HG02938 (cell line): ENCODE results near the gene UEVLD.

Source experiments
- ATAC-seq: cut with Tn5 transposase; IDR thresholded peaks from one replicate; pipeline ENCODE4 v1.9.1; 2021; ENCODE audit warnings: mild to moderate bottlenecking, moderate library complexity; ENCODE audit not compliant: unreplicated experiment

Gene UEVLD

GRCh38 chr11:18502352-18502751 is 86.2 kb downstream of the UEVLD start:
- no peak for ATAC-seq

GRCh38 chr11:18501629-18502028 is 86.9 kb downstream of the UEVLD start:
- no peak for ATAC-seq

DNA sequence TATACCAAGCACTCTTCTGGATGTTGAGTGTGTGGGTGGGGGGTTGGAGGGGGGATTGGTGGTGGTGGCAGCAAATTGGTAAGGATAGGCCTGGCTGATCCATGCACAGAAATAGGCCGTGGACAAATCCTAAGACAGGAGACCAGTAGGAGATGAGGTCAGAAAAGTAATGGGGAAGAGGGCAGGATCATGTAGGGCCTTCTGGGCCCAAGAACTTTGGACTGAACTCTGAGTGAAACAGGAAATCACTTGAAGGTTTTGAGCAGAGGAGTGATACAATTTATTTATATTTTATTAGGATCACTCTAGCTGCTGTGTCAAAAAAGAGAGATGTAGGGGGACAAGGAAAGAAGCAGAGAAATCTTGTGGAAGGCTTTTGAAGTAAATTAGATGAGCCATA is 90.5 kb downstream of the UEVLD start:
- ATAC-seq, result no peak

- no peak for ATAC-seq
Measured at GRCh38 chr11:18495703-18496102, 92.8 kb downstream of the UEVLD start.

DNA sequence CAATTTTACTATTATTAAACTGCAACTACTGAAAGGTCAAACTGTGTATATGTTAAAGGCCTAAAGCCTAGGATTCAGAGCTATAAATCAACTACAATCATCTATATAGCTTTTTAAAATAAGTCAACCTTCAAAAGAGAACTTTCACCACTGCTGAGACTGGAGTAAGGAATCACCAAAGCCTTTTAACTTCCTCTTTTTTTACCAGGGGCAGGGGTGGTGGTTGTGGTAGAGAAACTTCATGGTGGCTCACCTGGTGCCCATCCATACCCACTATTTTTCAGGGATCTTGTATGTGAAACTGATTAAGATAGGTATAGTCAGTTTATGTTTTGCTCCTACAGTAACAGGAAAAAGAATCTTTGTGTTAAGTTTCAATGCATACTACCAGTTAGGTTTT is 93.3 kb downstream of the UEVLD start:
- ATAC-seq, result no peak

DNA sequence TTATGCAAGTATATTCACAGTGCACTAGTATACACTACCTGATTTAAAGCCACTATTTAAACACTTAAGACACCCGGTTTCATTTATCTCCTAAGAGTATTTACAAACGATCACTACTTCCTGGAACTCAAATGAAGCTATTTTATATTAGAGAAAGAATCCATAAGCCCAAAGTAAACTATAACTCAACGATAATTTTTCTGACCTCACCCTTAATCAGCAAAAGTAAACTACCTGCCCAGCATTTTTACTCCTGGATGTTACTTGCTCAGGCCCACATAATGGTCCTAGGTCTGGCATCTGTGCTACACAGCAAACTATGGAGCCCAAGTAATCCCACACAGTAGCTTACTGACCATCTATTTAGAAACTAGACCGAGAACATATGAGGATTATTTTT is 95.2 kb downstream of the UEVLD start:
- no peak for ATAC-seq

- no peak for ATAC-seq
Measured at GRCh38 chr11:18492888-18493287, 95.6 kb downstream of the UEVLD start.

DNA sequence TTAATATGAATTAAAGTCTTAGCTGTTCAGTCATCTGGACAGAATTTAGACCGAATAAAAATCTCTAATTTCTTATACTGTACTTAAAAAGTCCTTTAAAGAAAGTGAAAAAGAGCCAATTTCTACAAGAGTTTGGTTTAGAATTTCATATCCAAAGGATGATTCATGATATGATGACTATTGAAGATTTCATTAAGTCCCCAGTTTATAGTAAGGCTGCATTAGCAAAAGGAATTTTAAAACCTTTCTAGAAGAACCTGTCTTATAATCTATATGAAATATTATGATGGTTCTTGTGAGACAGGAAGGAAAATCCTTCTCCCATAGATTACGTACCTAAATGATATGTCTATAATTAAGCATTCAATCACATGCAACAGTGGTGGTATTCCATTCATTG is 96.6 kb downstream of the UEVLD start:
- ATAC-seq, result no peak

DNA sequence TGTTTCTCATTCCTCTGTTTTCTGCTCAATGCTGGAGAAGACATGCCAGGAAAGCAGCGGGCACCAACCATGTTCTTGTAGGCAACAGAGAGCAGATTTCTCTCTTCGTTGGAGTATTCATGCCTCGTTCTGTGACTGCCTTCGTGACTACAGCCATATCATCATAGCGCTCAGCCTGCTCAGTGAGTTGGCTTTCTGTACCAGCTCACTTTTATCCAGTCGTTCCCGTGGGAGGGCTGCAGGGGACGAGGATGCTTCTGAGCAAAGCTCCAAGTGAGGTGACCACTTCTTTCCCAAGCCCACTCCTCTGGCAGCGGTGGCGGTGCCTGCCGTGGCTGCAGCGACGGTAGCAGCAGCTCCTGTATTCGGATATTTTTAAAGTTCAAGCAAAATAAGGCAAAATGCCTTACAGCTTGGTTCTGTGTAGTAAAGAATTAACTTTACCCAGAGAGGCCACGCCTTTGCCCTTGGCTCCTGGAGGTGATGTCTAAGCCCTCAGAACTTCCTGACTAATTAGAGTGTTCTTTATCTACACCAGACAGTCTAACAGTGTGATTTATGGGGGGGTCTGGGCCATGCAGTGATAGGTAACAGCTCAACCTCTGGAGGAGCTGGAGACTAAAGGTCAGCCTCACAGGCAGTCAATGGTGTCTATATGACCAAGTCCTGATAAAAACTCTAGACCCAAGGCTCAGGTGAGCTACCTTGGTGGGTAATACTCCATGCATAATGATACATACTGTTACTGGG is 97.6 kb downstream of the UEVLD start:
- no peak for ATAC-seq

DNA sequence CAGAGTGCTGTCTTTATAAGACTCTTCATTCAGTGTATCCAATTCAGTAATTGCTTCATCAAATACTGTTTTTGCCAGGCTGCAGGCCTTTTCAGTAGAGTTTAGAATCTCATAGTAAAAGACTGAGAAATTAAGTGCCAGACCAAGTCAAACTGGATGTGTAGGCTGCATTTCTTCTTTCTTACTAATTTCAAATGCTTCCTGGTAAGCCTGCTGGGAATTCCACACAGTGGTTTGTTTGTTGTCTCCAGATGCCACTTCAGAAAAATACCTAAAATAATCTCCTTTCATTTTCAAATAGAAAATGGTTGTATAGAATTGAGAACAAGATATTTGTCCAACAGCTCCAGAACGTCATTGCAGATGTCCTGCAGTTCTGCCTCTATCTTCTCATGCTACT is 98.2 kb downstream of the UEVLD start:
- no peak for ATAC-seq

DNA sequence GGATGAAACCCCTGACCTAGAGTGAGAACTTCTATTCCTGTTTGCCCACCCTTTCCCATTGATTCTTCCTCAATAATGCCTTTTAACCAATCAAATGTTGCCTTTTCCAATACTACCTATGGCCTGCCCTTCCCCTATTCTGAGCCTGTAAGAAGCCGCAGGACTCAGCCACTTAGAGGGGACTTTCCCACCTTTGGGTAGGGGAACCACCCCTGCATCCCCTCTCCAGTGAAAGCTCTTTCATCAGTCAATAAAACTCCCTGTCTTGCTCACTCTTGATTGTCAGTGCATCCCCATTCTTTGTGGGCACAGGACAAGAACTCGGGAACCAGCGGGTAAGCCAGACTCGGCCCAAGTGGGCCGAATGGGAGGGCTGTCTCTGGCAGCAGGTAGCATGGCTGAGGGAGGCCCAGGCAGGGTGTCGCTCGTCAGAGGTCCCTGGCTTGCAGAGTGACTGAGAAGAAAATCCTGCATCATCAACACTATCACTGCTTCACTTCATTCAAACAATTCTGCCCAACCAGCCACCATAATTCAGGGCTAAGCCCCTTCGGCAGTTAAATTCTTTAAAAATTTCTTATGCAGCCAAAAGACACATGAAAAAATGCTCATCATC is 102.5 kb downstream of the UEVLD start:
- peak; percentile 67 for ATAC-seq
